ENCODE results near the gene OCIAD1.
"Not testable (repeated sequence)": the region's sequence is repeated elsewhere in the genome, so short reads cannot be mapped to it uniquely, and the experiment has no call there.

Gene OCIAD1, protein sequence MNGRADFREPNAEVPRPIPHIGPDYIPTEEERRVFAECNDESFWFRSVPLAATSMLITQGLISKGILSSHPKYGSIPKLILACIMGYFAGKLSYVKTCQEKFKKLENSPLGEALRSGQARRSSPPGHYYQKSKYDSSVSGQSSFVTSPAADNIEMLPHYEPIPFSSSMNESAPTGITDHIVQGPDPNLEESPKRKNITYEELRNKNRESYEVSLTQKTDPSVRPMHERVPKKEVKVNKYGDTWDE

DNA sequence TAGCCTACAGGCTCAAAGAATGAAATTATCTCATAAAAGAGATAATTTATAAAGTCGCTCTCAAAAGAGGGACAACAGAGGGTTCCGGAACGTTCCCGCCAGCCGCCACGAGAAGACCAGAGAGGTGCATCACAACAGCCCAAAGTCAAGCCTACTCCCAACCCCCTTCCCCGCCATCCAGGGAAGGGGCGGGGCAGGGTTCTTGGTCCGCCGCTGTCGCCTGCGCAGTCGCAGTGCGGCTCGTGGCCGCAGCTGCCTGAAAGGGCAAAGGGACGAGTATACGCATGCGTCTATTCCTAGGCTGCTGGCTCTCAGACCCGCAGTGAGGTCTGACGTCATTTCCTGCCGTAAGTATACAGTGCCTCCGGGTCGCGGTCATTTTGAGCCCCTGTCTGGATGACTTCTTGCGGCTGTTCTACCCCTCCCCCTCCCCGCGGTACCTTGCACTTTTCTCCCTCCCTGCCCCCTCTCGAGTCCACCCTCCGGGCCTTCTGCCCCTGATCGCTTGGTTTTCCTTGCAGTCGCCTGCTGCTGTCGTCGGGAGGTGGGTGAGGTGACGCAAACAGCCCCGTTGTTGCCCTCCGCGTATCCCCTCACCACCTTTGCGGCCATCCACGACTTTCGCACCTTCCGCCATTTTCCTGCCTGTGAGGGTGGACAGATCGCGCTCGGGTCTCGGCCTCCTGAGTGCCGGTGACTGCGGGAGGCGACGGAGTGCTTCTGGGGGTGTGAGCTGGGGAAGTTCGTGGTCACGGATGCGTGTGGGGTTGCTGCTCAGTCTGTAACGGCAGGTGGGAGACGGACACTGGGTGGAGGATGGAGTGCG is at the start of gene OCIAD1:
Gene OCIAD1 (plus strand): TSS at position 383 of the 826 bp plus-strand sequence. CDS start 1,537 bp downstream, outside the sequence.
- DNase-seq (ENCODE audit: low read depth) = peak; percentile 98

- no peak for DNase-seq (ENCODE audit: low read depth)
Measured at GRCh38 chr4:48781968-48782367, 48.9 kb upstream of the OCIAD1 start.

- no peak for DNase-seq (ENCODE audit: low read depth)
Measured at GRCh38 chr4:48785302-48785701, 45.6 kb upstream of the OCIAD1 start.

DNA sequence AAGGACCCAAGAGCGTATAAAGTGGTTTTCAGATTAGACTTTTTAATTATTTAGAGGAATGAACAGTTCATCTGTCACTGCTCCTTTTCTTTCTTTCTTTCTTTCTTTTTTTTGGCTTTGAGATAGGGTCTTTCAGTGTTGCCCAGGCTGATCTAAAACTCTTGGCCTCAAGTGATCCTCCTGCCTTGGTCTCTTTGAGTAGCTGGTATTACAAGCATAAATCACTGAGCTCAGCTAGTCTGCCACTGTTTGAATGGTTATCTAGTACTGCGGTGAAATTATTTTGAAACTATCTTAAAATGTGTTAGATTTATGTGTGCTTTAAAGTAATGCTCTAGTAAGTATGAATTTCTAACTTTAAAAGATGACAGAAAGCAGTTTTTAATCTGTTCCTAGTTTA is 44.3 kb upstream of the OCIAD1 start:
- DNase-seq (ENCODE audit: low read depth) = no peak

DNA sequence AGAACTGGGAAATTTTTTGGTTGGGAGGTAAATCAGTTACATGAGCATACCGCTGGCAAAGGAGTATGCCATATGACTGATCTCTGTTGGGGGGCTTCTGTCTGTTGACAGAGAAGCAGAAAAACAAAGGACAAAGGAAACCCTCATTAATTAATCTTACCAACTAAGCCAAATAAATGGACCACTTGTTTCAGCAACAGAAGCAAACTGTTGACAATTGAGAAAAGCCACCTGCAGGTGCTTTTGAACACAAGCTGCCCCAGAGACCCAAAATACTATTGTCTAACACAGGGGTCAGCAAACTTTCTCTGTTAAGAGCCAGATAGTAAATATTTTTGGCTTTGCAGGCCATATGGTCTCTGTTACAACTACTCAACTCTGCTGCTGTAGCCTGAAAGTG is 43.8 kb upstream of the OCIAD1 start:
- no peak for DNase-seq (ENCODE audit: low read depth)

GRCh38 chr4:48790561-48790960 is 40.3 kb upstream of the OCIAD1 start:
- no peak for DNase-seq (ENCODE audit: low read depth)

DNA sequence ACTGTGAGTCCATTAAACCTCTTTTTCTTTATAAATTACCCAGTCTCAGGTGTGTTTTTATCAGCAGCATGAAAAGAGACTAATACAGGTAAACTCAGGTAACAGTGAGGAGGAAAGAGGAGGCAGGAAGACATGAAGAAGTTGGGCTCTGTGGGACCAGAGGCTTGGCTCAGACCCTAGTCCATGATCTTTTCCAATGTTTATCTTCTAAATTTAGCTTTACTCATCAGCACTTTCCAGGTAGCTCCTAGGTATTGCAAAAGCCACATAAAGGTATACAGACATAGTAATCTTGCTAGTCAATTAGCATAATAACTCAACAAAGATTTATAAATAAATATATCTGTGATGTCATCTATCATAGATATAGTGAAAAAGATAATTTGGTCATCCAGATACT is 39.6 kb upstream of the OCIAD1 start:
- no peak for DNase-seq (ENCODE audit: low read depth)

DNA sequence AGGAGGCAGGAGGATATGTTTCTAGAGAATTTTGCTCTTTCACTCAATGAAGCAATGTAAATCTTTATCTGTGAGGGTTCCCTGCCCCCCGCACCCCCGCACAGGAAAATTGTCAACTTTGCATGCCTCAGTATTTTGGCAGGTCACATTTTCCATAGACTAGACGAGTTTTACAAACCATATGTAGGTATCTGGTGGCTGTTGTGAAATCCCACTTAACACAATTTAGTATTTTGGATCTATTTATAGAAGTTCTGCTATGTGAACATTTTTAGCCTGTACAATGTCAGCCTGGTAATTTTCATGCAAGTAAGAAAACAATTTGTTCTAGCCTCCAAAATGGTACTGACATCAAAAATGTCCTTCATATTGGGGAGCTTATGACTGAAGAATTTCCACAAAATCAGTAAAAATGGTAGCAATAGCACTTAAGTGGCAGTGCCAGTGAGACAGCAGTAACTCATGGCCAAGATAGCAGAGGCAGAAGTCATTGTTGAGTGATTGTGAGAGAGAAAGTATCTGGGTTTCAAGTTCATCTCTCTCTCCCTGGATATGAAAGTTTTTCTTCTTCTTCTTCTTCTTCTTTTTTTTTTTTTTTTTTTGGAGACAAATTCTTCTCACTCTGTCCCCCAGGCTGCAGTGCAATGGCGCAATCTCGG is 38.4 kb upstream of the OCIAD1 start:
- DNase-seq (ENCODE audit: low read depth) = no peak

DNA sequence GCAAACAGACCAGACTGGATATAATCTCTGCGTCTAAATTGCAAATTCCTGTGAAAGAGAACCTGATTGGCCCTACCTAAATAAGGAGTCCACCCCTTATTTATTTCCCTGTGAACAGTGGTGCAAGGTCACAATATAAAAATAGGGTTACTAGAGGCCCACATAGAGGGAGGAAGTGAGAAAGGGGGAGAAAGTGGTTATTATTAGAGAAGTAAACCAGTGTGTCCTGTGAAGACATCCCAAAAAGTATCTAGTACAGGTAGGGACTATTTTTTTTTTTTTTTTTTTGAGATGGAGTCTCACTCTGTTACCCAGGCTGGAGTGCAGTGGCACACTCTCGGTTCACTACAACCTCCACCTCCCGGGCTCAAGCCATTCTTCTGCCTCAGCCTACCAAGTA is 35.8 kb upstream of the OCIAD1 start:
- no peak for DNase-seq (ENCODE audit: low read depth)

- no peak for DNase-seq (ENCODE audit: low read depth)
Measured at GRCh38 chr4:48796191-48796926, 34.5 kb upstream of the OCIAD1 start.

- DNase-seq (ENCODE audit: low read depth) = no peak
Measured at GRCh38 chr4:48796927-48797679, 33.8 kb upstream of the OCIAD1 start.

- DNase-seq (ENCODE audit: low read depth) = no peak
Measured at GRCh38 chr4:48798117-48798516, 32.8 kb upstream of the OCIAD1 start.

GRCh38 chr4:48799157-48799556 is 31.7 kb upstream of the OCIAD1 start:
- DNase-seq (ENCODE audit: low read depth) = no peak

DNA sequence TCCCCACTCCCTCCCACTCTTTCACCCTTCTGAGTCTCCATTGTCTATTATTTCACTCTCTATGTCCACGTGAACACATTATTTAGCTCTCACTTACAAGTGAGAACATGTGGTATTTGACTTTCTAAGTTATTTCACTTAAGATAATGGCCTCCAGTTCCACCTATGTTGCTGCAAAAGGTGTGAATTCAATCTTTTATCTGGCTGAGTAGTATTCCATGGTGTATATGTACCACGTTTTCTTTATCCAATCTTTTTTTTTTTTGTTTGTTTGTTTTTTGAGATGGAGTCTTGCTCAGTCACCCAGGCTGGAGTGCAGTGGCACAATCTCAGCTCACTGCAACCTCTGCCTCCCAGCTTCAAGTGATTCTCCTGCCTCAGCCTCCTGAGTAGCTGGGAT is 30.7 kb upstream of the OCIAD1 start:
- not testable (repeated sequence) for DNase-seq (ENCODE audit: low read depth)

- no peak for DNase-seq (ENCODE audit: low read depth)
Measured at GRCh38 chr4:48801016-48801715, 29.7 kb upstream of the OCIAD1 start.

GRCh38 chr4:48804584-48805301 is 26.1 kb upstream of the OCIAD1 start:
- DNase-seq (ENCODE audit: low read depth) = no peak

DNA sequence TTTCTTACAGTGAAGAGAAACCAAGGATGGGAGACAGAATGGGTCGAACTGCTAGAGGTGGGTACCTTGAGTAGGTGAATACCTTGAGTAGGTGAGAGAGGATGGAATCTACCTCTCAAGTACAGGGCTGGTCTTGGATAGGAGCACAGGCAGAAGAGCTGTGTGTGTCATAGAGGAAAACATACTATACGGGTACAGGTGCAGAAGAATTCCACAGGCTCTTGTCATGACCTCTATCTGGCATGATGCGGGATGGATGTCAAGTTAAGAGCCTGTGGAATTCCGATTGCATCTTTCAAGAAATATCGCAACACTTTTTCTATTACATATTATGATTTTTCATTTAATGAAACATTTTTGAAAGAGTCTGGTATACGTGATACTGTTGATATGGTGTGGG is 18.0 kb upstream of the OCIAD1 start:
- no peak for DNase-seq (ENCODE audit: low read depth)

- DNase-seq (ENCODE audit: low read depth) = no peak
Measured at GRCh38 chr4:48813964-48814363, 16.9 kb upstream of the OCIAD1 start.

DNA sequence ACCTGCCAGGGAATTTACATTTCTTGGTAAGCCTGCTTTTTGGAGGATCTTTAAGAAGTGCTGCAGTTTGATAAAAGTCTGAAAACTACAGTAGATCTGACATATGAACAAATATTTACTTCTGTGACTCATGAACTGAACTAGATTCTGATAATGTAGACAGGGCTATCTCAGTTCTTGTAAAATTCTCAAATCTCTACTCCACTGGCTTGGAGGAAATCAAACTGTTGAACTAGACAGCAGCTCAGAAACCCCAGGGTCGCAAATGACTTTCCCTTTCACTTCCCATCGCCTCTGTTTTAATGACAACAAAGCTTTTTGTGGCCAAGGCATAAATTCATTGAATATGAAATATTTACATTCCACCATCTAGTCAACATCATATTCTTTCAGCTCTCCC is 15.4 kb upstream of the OCIAD1 start:
- no peak for DNase-seq (ENCODE audit: low read depth)

GRCh38 chr4:48816297-48816696 is 14.6 kb upstream of the OCIAD1 start:
- not testable (repeated sequence) for DNase-seq (ENCODE audit: low read depth)
